Measurements from ENCODE around the gene LHPP. TPM values are rescaled to one million over a fixed set of nuclear protein-coding genes. Genes with fewer than 3 reads are reported as not detected.

Gene LHPP
- total and polyA plus RNA-seq, 2 experiments from 2014 or later, result 27.4 to 40.2 TPM

- Mint-ChIP-seq H3K27me3 (ENCODE audit: insufficient read depth, low read depth, poor library complexity) (peaks cover 3% of the 10 kb centered on the region), H3K4me3 (no peak overlapping the region), H3K9me3 (no peaks in the 10 kb centered on the region; the same call in 2 of the 3 replicates), H3K27ac (no peak overlapping the region; the same call in 1 of the 2 replicates), H3K36me3 (ENCODE audit: low read depth) (no peaks in the 10 kb centered on the region), H3K4me1 (peaks cover 44% of the 10 kb centered on the region)
- Histone ChIP-seq H3K9me2 (ENCODE audit: insufficient read depth) (no peaks in the 10 kb centered on the region), H3K36me3 (ENCODE audit: insufficient read depth) (no peaks in the 10 kb centered on the region), H3K4me2 (no peak overlapping the region), H3K4me3 (no peak overlapping the region), H4K20me1 (replicated peaks; ENCODE audit: insufficient read depth) (no peaks in the 10 kb centered on the region), H3K79me2 (replicated peaks; ENCODE audit: insufficient read depth) (no peaks in the 10 kb centered on the region), H3K4me1 (ENCODE audit: insufficient read depth) (peaks cover 13% of the 10 kb centered on the region), H3K27me3 (ENCODE audit: insufficient read depth) (no peaks in the 10 kb centered on the region), H2AFZ (no peak overlapping the region), H3F3A (replicated peaks; ENCODE audit: low read depth) (no peaks in the 10 kb centered on the region), H3K27ac (ENCODE audit: low read depth) (no peak overlapping the region)
- ATAC-seq (no peak), DNase-seq (ENCODE audit: low spot score) (no peak)
- TF ChIP-seq, protein P1, sequence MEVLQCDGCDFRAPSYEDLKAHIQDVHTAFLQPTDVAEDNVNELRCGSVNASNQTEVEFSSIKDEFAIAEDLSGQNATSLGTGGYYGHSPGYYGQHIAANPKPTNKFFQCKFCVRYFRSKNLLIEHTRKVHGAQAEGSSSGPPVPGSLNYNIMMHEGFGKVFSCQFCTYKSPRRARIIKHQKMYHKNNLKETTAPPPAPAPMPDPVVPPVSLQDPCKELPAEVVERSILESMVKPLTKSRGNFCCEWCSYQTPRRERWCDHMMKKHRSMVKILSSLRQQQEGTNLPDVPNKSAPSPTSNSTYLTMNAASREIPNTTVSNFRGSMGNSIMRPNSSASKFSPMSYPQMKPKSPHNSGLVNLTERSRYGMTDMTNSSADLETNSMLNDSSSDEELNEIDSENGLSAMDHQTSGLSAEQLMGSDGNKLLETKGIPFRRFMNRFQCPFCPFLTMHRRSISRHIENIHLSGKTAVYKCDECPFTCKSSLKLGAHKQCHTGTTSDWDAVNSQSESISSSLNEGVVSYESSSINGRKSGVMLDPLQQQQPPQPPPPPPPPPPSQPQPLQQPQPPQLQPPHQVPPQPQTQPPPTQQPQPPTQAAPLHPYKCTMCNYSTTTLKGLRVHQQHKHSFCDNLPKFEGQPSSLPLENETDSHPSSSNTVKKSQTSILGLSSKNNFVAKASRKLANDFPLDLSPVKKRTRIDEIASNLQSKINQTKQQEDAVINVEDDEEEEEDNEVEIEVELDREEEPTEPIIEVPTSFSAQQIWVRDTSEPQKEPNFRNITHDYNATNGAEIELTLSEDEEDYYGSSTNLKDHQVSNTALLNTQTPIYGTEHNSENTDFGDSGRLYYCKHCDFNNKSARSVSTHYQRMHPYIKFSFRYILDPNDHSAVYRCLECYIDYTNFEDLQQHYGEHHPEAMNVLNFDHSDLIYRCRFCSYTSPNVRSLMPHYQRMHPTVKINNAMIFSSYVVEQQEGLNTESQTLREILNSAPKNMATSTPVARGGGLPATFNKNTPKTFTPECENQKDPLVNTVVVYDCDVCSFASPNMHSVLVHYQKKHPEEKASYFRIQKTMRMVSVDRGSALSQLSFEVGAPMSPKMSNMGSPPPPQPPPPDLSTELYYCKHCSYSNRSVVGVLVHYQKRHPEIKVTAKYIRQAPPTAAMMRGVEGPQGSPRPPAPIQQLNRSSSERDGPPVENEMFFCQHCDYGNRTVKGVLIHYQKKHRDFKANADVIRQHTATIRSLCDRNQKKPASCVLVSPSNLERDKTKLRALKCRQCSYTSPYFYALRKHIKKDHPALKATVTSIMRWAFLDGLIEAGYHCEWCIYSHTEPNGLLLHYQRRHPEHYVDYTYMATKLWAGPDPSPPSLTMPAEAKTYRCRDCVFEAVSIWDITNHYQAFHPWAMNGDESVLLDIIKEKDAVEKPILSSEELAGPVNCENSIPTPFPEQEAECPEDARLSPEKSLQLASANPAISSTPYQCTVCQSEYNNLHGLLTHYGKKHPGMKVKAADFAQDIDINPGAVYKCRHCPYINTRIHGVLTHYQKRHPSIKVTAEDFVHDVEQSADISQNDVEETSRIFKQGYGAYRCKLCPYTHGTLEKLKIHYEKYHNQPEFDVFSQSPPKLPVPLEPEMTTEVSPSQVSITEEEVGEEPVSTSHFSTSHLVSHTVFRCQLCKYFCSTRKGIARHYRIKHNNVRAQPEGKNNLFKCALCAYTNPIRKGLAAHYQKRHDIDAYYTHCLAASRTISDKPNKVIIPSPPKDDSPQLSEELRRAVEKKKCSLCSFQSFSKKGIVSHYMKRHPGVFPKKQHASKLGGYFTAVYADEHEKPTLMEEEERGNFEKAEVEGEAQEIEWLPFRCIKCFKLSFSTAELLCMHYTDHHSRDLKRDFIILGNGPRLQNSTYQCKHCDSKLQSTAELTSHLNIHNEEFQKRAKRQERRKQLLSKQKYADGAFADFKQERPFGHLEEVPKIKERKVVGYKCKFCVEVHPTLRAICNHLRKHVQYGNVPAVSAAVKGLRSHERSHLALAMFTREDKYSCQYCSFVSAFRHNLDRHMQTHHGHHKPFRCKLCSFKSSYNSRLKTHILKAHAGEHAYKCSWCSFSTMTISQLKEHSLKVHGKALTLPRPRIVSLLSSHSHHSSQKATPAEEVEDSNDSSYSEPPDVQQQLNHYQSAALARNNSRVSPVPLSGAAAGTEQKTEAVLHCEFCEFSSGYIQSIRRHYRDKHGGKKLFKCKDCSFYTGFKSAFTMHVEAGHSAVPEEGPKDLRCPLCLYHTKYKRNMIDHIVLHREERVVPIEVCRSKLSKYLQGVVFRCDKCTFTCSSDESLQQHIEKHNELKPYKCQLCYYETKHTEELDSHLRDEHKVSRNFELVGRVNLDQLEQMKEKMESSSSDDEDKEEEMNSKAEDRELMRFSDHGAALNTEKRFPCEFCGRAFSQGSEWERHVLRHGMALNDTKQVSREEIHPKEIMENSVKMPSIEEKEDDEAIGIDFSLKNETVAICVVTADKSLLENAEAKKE (CRISPR knock-in tag; IDR thresholded peaks at IDR 0.05), result no peak
- TF ChIP-seq EZH2 (IDR thresholded peaks at IDR 0.05; ENCODE audit: low read depth, unreplicated experiment) (no peak), JUNB (IDR thresholded peaks at IDR 0.05; ENCODE audit: unreplicated experiment) (no peak), ZNF114 (CRISPR knock-in tag; IDR thresholded peaks at IDR 0.05) (no peak), POLR2AphosphoS5 (IDR thresholded peaks at IDR 0.05; ENCODE audit: low read depth) (no peak), NANOG (IDR thresholded peaks at IDR 0.05; ENCODE audit: borderline replicate concordance) (no peak), EZH2phosphoT487 (IDR thresholded peaks at IDR 0.05; ENCODE audit: unreplicated experiment) (no peak), STAT1 (IDR thresholded peaks at IDR 0.05; ENCODE audit: unreplicated experiment) (no peak), ETS1 (IDR thresholded peaks at IDR 0.05) (no peak), ZNF331 (CRISPR knock-in tag; IDR thresholded peaks at IDR 0.05; ENCODE audit: low read depth) (no peak), CREB1 (CRISPR knock-in tag; IDR thresholded peaks at IDR 0.05; ENCODE audit: low read depth) (no peak)
- TF ChIP-seq, protein P2, sequence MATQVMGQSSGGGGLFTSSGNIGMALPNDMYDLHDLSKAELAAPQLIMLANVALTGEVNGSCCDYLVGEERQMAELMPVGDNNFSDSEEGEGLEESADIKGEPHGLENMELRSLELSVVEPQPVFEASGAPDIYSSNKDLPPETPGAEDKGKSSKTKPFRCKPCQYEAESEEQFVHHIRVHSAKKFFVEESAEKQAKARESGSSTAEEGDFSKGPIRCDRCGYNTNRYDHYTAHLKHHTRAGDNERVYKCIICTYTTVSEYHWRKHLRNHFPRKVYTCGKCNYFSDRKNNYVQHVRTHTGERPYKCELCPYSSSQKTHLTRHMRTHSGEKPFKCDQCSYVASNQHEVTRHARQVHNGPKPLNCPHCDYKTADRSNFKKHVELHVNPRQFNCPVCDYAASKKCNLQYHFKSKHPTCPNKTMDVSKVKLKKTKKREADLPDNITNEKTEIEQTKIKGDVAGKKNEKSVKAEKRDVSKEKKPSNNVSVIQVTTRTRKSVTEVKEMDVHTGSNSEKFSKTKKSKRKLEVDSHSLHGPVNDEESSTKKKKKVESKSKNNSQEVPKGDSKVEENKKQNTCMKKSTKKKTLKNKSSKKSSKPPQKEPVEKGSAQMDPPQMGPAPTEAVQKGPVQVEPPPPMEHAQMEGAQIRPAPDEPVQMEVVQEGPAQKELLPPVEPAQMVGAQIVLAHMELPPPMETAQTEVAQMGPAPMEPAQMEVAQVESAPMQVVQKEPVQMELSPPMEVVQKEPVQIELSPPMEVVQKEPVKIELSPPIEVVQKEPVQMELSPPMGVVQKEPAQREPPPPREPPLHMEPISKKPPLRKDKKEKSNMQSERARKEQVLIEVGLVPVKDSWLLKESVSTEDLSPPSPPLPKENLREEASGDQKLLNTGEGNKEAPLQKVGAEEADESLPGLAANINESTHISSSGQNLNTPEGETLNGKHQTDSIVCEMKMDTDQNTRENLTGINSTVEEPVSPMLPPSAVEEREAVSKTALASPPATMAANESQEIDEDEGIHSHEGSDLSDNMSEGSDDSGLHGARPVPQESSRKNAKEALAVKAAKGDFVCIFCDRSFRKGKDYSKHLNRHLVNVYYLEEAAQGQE (IDR thresholded peaks at IDR 0.05; ENCODE audit: unreplicated experiment), result no peak
- TF ChIP-seq, protein P3, sequence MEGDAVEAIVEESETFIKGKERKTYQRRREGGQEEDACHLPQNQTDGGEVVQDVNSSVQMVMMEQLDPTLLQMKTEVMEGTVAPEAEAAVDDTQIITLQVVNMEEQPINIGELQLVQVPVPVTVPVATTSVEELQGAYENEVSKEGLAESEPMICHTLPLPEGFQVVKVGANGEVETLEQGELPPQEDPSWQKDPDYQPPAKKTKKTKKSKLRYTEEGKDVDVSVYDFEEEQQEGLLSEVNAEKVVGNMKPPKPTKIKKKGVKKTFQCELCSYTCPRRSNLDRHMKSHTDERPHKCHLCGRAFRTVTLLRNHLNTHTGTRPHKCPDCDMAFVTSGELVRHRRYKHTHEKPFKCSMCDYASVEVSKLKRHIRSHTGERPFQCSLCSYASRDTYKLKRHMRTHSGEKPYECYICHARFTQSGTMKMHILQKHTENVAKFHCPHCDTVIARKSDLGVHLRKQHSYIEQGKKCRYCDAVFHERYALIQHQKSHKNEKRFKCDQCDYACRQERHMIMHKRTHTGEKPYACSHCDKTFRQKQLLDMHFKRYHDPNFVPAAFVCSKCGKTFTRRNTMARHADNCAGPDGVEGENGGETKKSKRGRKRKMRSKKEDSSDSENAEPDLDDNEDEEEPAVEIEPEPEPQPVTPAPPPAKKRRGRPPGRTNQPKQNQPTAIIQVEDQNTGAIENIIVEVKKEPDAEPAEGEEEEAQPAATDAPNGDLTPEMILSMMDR (conservative IDR thresholded peaks at IDR 0.05; ENCODE audit: low read depth in 2 of 2), result no peak
These were observed 190.6 kb downstream of the LHPP start for GRCh38 chr10:124652200-124652599.

Data from GM23338 (cell line).